Measurements from ENCODE around the gene GPX3. TPM values are rescaled to one million over a fixed set of nuclear protein-coding genes. Genes with fewer than 3 reads are reported as not detected.

Gene GPX3
- total and polyA plus RNA-seq, 2 of the 8 experiments (the other 6 are each of a cell fraction or from before 2014, with no cell fraction given) = 27.8 to 77.9 TPM

GRCh38 chr5:151036556-151036955, 16.2 kb downstream of the GPX3 start (continued):
- no peak for TF ChIP-seq CHD7 (IDR thresholded peaks at IDR 0.05; ENCODE audit: insufficient replicate concordance, low read length)
- no peak for TF ChIP-seq EP300 (IDR thresholded peaks at IDR 0.05; ENCODE audit: borderline replicate concordance in 1 of 2, low read depth in 2 of 2, low read length in 2 of 2)
- no peak for TF ChIP-seq ATF2 (IDR thresholded peaks at IDR 0.05; ENCODE audit: low read length)
- TF ChIP-seq CBX8 (IDR thresholded peaks at IDR 0.05; ENCODE audit: borderline replicate concordance, low read depth, low read length) = no peak
- TF ChIP-seq KDM5A (IDR thresholded peaks at IDR 0.05; ENCODE audit: low read length) = no peak
- no peak for TF ChIP-seq KDM4A (IDR thresholded peaks at IDR 0.05; ENCODE audit: low read depth, low read length, severe bottlenecking)
